IMR-90 (cell line): ENCODE data around the gene CDKAL1. TPM values are rescaled to one million over a fixed set of nuclear protein-coding genes. Genes with fewer than 3 reads are reported as not detected.
A peak's percentile ranks its signal among the peaks of the same experiment; 100 is the strongest.

ENCODE experiments used
- ATAC-seq: fragments of 200-7000 bp; cut with Tn5 transposase; 2 replicates; pipeline ENCODE4 v1.9.1; 2020; ENCODE audit warnings: low read depth, mild to moderate bottlenecking, moderate library complexity
- BruUV-seq: library from RNA; stranded (reverse); fragments of 400-500 nt; replicated peaks from 2 replicates; lab custom pipeline; 2021; lab: Mats Ljungman, UMichigan
- CTCF ChIA-PET: fragments of 300-600 bp; formaldehyde crosslinking; extraction: SDS; loops from one replicate; lab custom pipeline; 2021; ENCODE audit warnings: antibody characterized with exemption; lab: Yijun Ruan, JAX
- POLR2A ChIA-PET: fragments of 300-600 bp; sonication (Branson Sonifier 250); formaldehyde crosslinking; loops from one replicate; lab custom pipeline; 2022; ENCODE audit warnings: antibody characterized with exemption; ENCODE audit not compliant: unreplicated experiment; lab: Charles Lee
- DNase-seq: peaks from one replicate; pipeline ENCODE4 v3.0.0; 2013
- H2AFZ ChIP-seq: replicated peaks from 2 replicates; pipeline ENCODE3; 2013; ENCODE audit warnings: low read length, mild to moderate bottlenecking; ENCODE audit not compliant: poor library complexity
- H2AK5ac ChIP-seq: 2 replicates; pipeline ENCODE4 v1.6.1; 2013; ENCODE audit warnings: low read depth, low read length, inconsistent platforms
- H2AK9ac ChIP-seq: replicated peaks from 2 replicates; pipeline ENCODE3; 2013; ENCODE audit warnings: mild to moderate bottlenecking, low read depth, low read length, moderate library complexity; ENCODE audit not compliant: poor library complexity
- H2BK120ac ChIP-seq: 2 replicates; pipeline ENCODE4 v1.6.1; 2013; ENCODE audit warnings: low read depth, low read length, inconsistent platforms
- H2BK15ac ChIP-seq: 3 replicates; pipeline ENCODE4 v1.6.1; 2013; ENCODE audit warnings: low read depth, low read length, inconsistent platforms
- H2BK20ac ChIP-seq: 2 replicates; pipeline ENCODE4 v1.6.1; 2013; ENCODE audit warnings: low read depth, mild to moderate bottlenecking, inconsistent platforms, low read length, moderate library complexity
- H2BK5ac ChIP-seq: 2 replicates; pipeline ENCODE4 v1.6.1; 2013; ENCODE audit warnings: mild to moderate bottlenecking, low read depth, low read length, inconsistent platforms; ENCODE audit not compliant: poor library complexity, severe bottlenecking
- H3K14ac ChIP-seq: replicated peaks from 2 replicates; pipeline ENCODE4 v1.6.1; 2013; ENCODE audit warnings: low read depth, low read length, inconsistent platforms
- H3K18ac ChIP-seq: 2 replicates; pipeline ENCODE4 v1.6.1; 2013; ENCODE audit warnings: low read depth, low read length, control low read depth
- H3K23ac ChIP-seq: 2 replicates; pipeline ENCODE4 v1.6.1; 2013; ENCODE audit warnings: low read depth, low read length, inconsistent platforms
- H3K27ac ChIP-seq: 2 replicates; pipeline ENCODE4 v1.5.1; 2013; ENCODE audit warnings: mild to moderate bottlenecking, control low read depth, low read length; ENCODE audit not compliant: insufficient read depth
- H3K27me3 ChIP-seq: 2 replicates; pipeline ENCODE4 v1.6.1; 2013; ENCODE audit warnings: low read length; ENCODE audit not compliant: control insufficient read depth, insufficient read depth
- H3K36me3 ChIP-seq: 2 replicates; pipeline ENCODE4 v1.6.1; 2013; ENCODE audit warnings: low read length, mixed read lengths; ENCODE audit not compliant: control insufficient read depth, insufficient read depth
- H3K4ac ChIP-seq: 2 replicates; pipeline ENCODE4 v1.6.1; 2013; ENCODE audit warnings: low read depth, low read length, inconsistent platforms
- H3K4me1 ChIP-seq: 2 replicates; pipeline ENCODE4 v1.6.1; 2013; ENCODE audit warnings: low read length, mixed read lengths; ENCODE audit not compliant: control insufficient read depth, insufficient read depth
- H3K4me2 ChIP-seq: 2 replicates; pipeline ENCODE4 v1.6.1; 2013; ENCODE audit warnings: low read depth, mild to moderate bottlenecking, control low read depth, low read length, moderate library complexity
- H3K4me3 ChIP-seq: 2 replicates; pipeline ENCODE4 v1.5.1; 2013; ENCODE audit warnings: low read depth, mild to moderate bottlenecking, control low read depth, low read length, moderate library complexity; ENCODE audit not compliant: insufficient read depth
- H3K56ac ChIP-seq: 2 replicates; pipeline ENCODE4 v1.6.1; 2013; ENCODE audit warnings: low read length, inconsistent platforms; ENCODE audit not compliant: insufficient read depth; ENCODE audit errors: extremely low read depth
- H3K79me1 ChIP-seq, 2 experiments: 2 replicates each; pipeline ENCODE4 v1.6.1; 2013; ENCODE audit warnings: low read length in 2 of 2, inconsistent platforms in 1 of 2, low read depth in 1 of 2
- H3K9ac ChIP-seq: 2 replicates; pipeline ENCODE4 v1.6.1; 2013; ENCODE audit warnings: low read depth, low read length, control low read depth
- H3K9me1 ChIP-seq: 2 replicates; pipeline ENCODE4 v1.6.1; 2013; ENCODE audit warnings: low read length, inconsistent platforms; ENCODE audit not compliant: insufficient read depth
- H3K9me3 ChIP-seq: 2 replicates; pipeline ENCODE4 v1.6.1; 2013; ENCODE audit warnings: low read length; ENCODE audit not compliant: control insufficient read depth, insufficient read depth
- H4K20me1 ChIP-seq: 2 replicates; pipeline ENCODE4 v1.6.1; 2013; ENCODE audit warnings: low read length, inconsistent platforms; ENCODE audit not compliant: insufficient read depth
- H4K5ac ChIP-seq: 2 replicates; pipeline ENCODE4 v1.6.1; 2013; ENCODE audit warnings: mild to moderate bottlenecking, low read depth, low read length, control low read depth
- H4K8ac ChIP-seq, 2 experiments: 2 replicates each; pipeline ENCODE4 v1.6.1; 2013; ENCODE audit warnings: low read depth in 2 of 2, low read length in 2 of 2, control low read depth in 1 of 2, inconsistent platforms in 1 of 2
- H4K91ac ChIP-seq: 2 replicates; pipeline ENCODE4 v1.6.1; 2013; ENCODE audit warnings: low read depth, low read length, inconsistent platforms; ENCODE audit not compliant: insufficient read depth
- CEBPB ChIP-seq: IDR thresholded peaks from 2 replicates; pipeline ENCODE4 v1.6.1; 2012; ENCODE audit warnings: low read depth, low read length, improper control_type of control experiment
- CTCF ChIP-seq: conservative IDR thresholded peaks from 2 replicates; pipeline ENCODE4 v1.5.1; 2012; ENCODE audit warnings: mild to moderate bottlenecking, low read depth, low read length, improper control_type of control experiment
- FOS ChIP-seq: fragments of 150-350 bp; IDR thresholded peaks from 2 replicates; pipeline ENCODE4 v1.6.1; 2016; ENCODE audit warnings: low read depth, low read length
- MAFK ChIP-seq: IDR thresholded peaks from 2 replicates; pipeline ENCODE4 v1.6.1; 2012; ENCODE audit warnings: low read depth, low read length, improper control_type of control experiment
- MAZ ChIP-seq: IDR thresholded peaks from 2 replicates; pipeline ENCODE4 v1.6.1; 2012; ENCODE audit warnings: low read depth, mild to moderate bottlenecking, low read length, improper control_type of control experiment, moderate library complexity, borderline replicate concordance
- RCOR1 ChIP-seq: IDR thresholded peaks from 2 replicates; pipeline ENCODE4 v1.6.1; 2012; ENCODE audit warnings: mild to moderate bottlenecking, low read length, improper control_type of control experiment; ENCODE audit not compliant: insufficient replicate concordance
- RFX5 ChIP-seq: IDR thresholded peaks from 2 replicates; pipeline ENCODE4 v1.8.0; 2012; ENCODE audit warnings: low read depth, mild to moderate bottlenecking, low read length, moderate library complexity
- SMC3 ChIP-seq: fragments of 150-350 bp; IDR thresholded peaks from 2 replicates; pipeline ENCODE4 v1.6.1; 2016; ENCODE audit warnings: low read depth, mild to moderate bottlenecking, antibody characterized with exemption, low read length, moderate library complexity
- WGBS, 2 experiments: methylation state at CpG; one replicate each; pipeline versions ENCODE4 v1.1.5 to v1.1.7; 2013; ENCODE audit warnings: missing lambda C conversion rate in 2 of 2; ENCODE audit not compliant: insufficient read length in 1 of 2; ENCODE audit errors: extremely low coverage in 2 of 2; 5-methylcytosine and 5-hydroxymethylcytosine counted together
- dilution Hi-C: fragments of 300-500 bp; cut with HindIII; formaldehyde crosslinking; loops from one replicate; pipeline ENCODE4 v1.14.3; 2018; ENCODE audit warnings: low sequenced_read_pairs; ENCODE audit not compliant: unreplicated experiment
- in situ Hi-C: fragments of 300-500 bp; cut with MboI; formaldehyde crosslinking; loops from 3 replicates; pipeline ENCODE4 v1.14.3; 2019; ENCODE audit warnings: low sequenced_read_pairs, inconsistent platforms, mixed read lengths
- intact Hi-C: fragments of 100-400 bp; cut with micrococcal nuclease; formaldehyde crosslinking; loops from 2 replicates; pipeline ENCODE4 v1.10.0; 2022
- polyA plus RNA-seq, 3 experiments: library from polyadenylated mRNA; depleted of rRNA; stranded (reverse); fragments of >200 nt; gene quantifications; 2 replicates each; pipeline ENCODE4 v1.2.3, GENCODE V29; 2012; ENCODE audit warnings: low replicate concordance in 1 of 3
- total RNA-seq: library from RNA; depleted of rRNA; stranded (reverse); fragments of >200 nt; gene quantifications from 2 replicates; pipeline ENCODE4 v1.2.3, GENCODE V29; 2012
- TF ChIP-seq, protein P1 (sequence below): fragments of 150-350 bp; IDR thresholded peaks from 2 replicates; pipeline ENCODE4 v1.6.1; 2016; ENCODE audit warnings: low read depth, mild to moderate bottlenecking, low read length, moderate library complexity, borderline replicate concordance

Gene CDKAL1
- total and polyA plus RNA-seq, 2 of the 4 experiments (the other 2 are of a cell fraction): 3.7 to 13.1 TPM

DNA sequence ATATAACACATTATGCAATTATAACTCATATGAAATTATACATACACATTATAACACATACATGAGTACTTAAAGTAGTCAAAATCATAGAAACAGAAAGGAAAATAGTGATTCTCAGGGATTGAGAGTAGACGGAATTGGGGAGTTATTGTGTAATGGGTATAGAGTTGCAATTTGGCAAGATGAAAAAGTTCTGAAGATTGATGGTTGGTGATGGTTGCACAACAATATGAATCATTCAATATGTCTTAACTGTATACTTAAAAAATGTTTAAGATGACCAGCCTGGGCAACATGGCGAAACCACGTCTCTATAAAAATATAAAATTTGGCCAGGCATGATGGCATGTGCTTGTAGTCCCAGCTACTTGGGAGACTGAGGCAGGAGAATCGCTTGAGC is 372.7 kb downstream of the CDKAL1 start:
- no peak overlapping the region for H3K4me3 ChIP-seq
- ATAC-seq (peak; percentile 59), DNase-seq (peak; percentile 87)
- 80 to 100% methylated on average over 1 to 2 of the region's 4 CpGs for WGBS, 2 experiments
- H3K79me1 ChIP-seq: no peaks in the 10 kb centered on the region
- peaks cover 4% of the 10 kb centered on the region for H3K4me1 ChIP-seq
- H3K9me1 ChIP-seq: no peaks in the 10 kb centered on the region
- BruUV-seq: no TSS peak
- TF ChIP-seq CEBPB: peak; percentile 96
- TF ChIP-seq RFX5: no peak
- no peak for TF ChIP-seq RCOR1
- peak; percentile 20; the same call in 1 of the 2 replicates for TF ChIP-seq FOS
- no peak for TF ChIP-seq MAZ
- no peak for TF ChIP-seq MAFK
- no peak for TF ChIP-seq CTCF
- no peak for TF ChIP-seq SMC3
- TF ChIP-seq, protein P1, sequence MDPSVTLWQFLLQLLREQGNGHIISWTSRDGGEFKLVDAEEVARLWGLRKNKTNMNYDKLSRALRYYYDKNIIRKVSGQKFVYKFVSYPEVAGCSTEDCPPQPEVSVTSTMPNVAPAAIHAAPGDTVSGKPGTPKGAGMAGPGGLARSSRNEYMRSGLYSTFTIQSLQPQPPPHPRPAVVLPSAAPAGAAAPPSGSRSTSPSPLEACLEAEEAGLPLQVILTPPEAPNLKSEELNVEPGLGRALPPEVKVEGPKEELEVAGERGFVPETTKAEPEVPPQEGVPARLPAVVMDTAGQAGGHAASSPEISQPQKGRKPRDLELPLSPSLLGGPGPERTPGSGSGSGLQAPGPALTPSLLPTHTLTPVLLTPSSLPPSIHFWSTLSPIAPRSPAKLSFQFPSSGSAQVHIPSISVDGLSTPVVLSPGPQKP: no peak
- H3K9ac ChIP-seq: no peak overlapping the region
- ChIA-PET POLR2A (no interaction called here), CTCF (no interaction called here)
- H2AK5ac ChIP-seq: no peak overlapping the region
- H2AFZ ChIP-seq: no peak overlapping the region
- H4K5ac ChIP-seq: no peak overlapping the region
- no peak overlapping the region; the same call in 1 of the 2 replicates for H2BK20ac ChIP-seq
- H3K56ac ChIP-seq: no peak overlapping the region
- H3K27ac ChIP-seq: peak overlapping the region; percentile 72; the same call in 1 of the 2 replicates
- no peaks in the 10 kb centered on the region for H4K20me1 ChIP-seq
- no peak overlapping the region for H2BK5ac ChIP-seq
- H3K4ac ChIP-seq: no peak overlapping the region
- no peak overlapping the region for H4K91ac ChIP-seq
- no peak overlapping the region for H4K8ac ChIP-seq
- no peak overlapping the region; the same call in 1 of the 2 replicates for H3K4me2 ChIP-seq
- no peaks in the 10 kb centered on the region for H3K27me3 ChIP-seq
- H2AK9ac ChIP-seq: no peak overlapping the region
- in situ Hi-C loops: no loop called here
- dilution Hi-C loops: no loop called here
- H3K23ac ChIP-seq: no peak overlapping the region
- intact Hi-C loops: no loop called here
- no peak overlapping the region for H3K14ac ChIP-seq
- H3K36me3 ChIP-seq: no peaks in the 10 kb centered on the region
- H3K18ac ChIP-seq: no peak overlapping the region
- peaks cover 2% of the 10 kb centered on the region; the same call in 1 of the 2 replicates for H3K9me3 ChIP-seq
- no peak overlapping the region for H2BK120ac ChIP-seq
- H2BK15ac ChIP-seq: no peak overlapping the region
